Astrocyte (in vitro differentiated cells and primary cell): ENCODE measurements around the gene YPEL5. TPM values are rescaled to one million over a fixed set of nuclear protein-coding genes. Genes with fewer than 3 reads are reported as not detected.

Experiments
- DNase-seq: peaks from one replicate; pipeline ENCODE4 v3.0.0-alpha.2; 2010; ENCODE audit warnings: low read depth
- FAIRE-seq: peaks from 2 replicates; lab custom pipeline; 2011; peaks lifted over from hg19 to GRCh38; lab: Jason Lieb, UNC
- H2AFZ ChIP-seq: 2 replicates; pipeline ENCODE4 v1.6.0; 2012; ENCODE audit warnings: low read depth, low read length, inconsistent platforms
- H3K27ac ChIP-seq: 2 replicates; pipeline ENCODE4 v1.5.1; 2011; ENCODE audit warnings: low read depth, low read length, inconsistent platforms
- H3K27me3 ChIP-seq: 2 replicates; pipeline ENCODE4 v1.6.0; 2011; ENCODE audit warnings: low read length, inconsistent platforms; ENCODE audit not compliant: insufficient read depth
- H3K36me3 ChIP-seq: 2 replicates; pipeline ENCODE4 v1.5.1; 2011; ENCODE audit warnings: low read length, inconsistent platforms; ENCODE audit not compliant: insufficient read depth
- H3K4me1 ChIP-seq: 2 replicates; pipeline ENCODE4 v1.5.1; 2011; ENCODE audit warnings: low read length, inconsistent platforms; ENCODE audit not compliant: insufficient read depth
- H3K4me2 ChIP-seq: 2 replicates; pipeline ENCODE4 v1.6.0; 2012; ENCODE audit warnings: low read length, inconsistent platforms
- H3K4me3 ChIP-seq: 2 replicates; pipeline ENCODE4 v1.5.1; 2011; ENCODE audit warnings: low read depth, mild to moderate bottlenecking, low read length, inconsistent platforms; ENCODE audit not compliant: insufficient read depth
- H3K79me2 ChIP-seq: 2 replicates; pipeline ENCODE4 v1.6.0; 2012; ENCODE audit warnings: mild to moderate bottlenecking, low read length, inconsistent platforms; ENCODE audit not compliant: insufficient read depth
- H3K9ac ChIP-seq: 2 replicates; pipeline ENCODE4 v1.6.0; 2012; ENCODE audit warnings: mild to moderate bottlenecking, low read length, inconsistent platforms
- H3K9me3 ChIP-seq: 2 replicates; pipeline ENCODE4 v1.5.1; 2012; ENCODE audit warnings: low read depth, mild to moderate bottlenecking, low read length, inconsistent platforms; ENCODE audit not compliant: insufficient read depth
- H4K20me1 ChIP-seq: 2 replicates; pipeline ENCODE4 v1.6.0; 2012; ENCODE audit warnings: low read length, inconsistent platforms; ENCODE audit not compliant: insufficient read depth
- H3K27ac Mint-ChIP-seq: one replicate; pipeline ENCODE4 v1.8.0; 2021; ENCODE audit warnings: mild to moderate bottlenecking, mixed read lengths; ENCODE audit not compliant: unreplicated experiment
- H3K27me3 Mint-ChIP-seq: one replicate; pipeline ENCODE4 v1.8.0; 2021; ENCODE audit warnings: low read depth, mixed read lengths; ENCODE audit not compliant: unreplicated experiment
- H3K36me3 Mint-ChIP-seq: one replicate; pipeline ENCODE4 v1.8.0; 2021; ENCODE audit warnings: low read depth, mixed read lengths; ENCODE audit not compliant: unreplicated experiment
- H3K4me1 Mint-ChIP-seq: one replicate; pipeline ENCODE4 v1.8.0; 2021; ENCODE audit warnings: low read depth, mixed read lengths; ENCODE audit not compliant: unreplicated experiment
- H3K4me3 Mint-ChIP-seq: one replicate; pipeline ENCODE4 v1.8.0; 2021; ENCODE audit warnings: mild to moderate bottlenecking, moderate library complexity, mixed read lengths; ENCODE audit not compliant: unreplicated experiment
- H3K9me3 Mint-ChIP-seq: one replicate; pipeline ENCODE4 v1.8.0; 2021; ENCODE audit warnings: mild to moderate bottlenecking, mixed read lengths; ENCODE audit not compliant: unreplicated experiment
- EZH2 ChIP-seq: IDR thresholded peaks from 2 replicates; pipeline ENCODE4 v1.6.1; 2012; ENCODE audit warnings: mild to moderate bottlenecking, low read length, inconsistent platforms; ENCODE audit not compliant: insufficient read depth
- total RNA-seq: library from RNA; stranded (reverse); gene quantifications from 2 replicates; pipeline ENCODE4 v1.2.1, GENCODE V29; 2021
- TF ChIP-seq, protein P1 (sequence below): IDR thresholded peaks from 2 replicates; pipeline ENCODE4 v1.5.1; 2011; ENCODE audit warnings: low read depth, mild to moderate bottlenecking, inconsistent platforms, low read length, moderate library complexity; ENCODE audit not compliant: insufficient read depth

The YPEL5 gene
- total RNA-seq, 1 donor from 2014 or later, result 149 TPM

- FAIRE-seq, result peak; percentile 86
Observed at GRCh38 chr2:30178618-30179434, 32.0 kb downstream of the YPEL5 start.

GRCh38 chr2:30179536-30179935 lies 32.7 kb downstream of the YPEL5 start:
- no peak overlapping the region for H3K4me3 ChIP-seq
- H3K79me2 ChIP-seq, result no peaks in the 10 kb centered on the region
- H3K4me3 Mint-ChIP-seq, result no peak overlapping the region
- H3K9me3 ChIP-seq, result no peaks in the 10 kb centered on the region
- H3K4me1 Mint-ChIP-seq, result no peaks in the 10 kb centered on the region
- no peak overlapping the region for H2AFZ ChIP-seq
- FAIRE-seq (no peak), DNase-seq (no peak)
- H3K27ac Mint-ChIP-seq, result no peak overlapping the region
- no peak for TF ChIP-seq EZH2
- TF ChIP-seq, protein P1, sequence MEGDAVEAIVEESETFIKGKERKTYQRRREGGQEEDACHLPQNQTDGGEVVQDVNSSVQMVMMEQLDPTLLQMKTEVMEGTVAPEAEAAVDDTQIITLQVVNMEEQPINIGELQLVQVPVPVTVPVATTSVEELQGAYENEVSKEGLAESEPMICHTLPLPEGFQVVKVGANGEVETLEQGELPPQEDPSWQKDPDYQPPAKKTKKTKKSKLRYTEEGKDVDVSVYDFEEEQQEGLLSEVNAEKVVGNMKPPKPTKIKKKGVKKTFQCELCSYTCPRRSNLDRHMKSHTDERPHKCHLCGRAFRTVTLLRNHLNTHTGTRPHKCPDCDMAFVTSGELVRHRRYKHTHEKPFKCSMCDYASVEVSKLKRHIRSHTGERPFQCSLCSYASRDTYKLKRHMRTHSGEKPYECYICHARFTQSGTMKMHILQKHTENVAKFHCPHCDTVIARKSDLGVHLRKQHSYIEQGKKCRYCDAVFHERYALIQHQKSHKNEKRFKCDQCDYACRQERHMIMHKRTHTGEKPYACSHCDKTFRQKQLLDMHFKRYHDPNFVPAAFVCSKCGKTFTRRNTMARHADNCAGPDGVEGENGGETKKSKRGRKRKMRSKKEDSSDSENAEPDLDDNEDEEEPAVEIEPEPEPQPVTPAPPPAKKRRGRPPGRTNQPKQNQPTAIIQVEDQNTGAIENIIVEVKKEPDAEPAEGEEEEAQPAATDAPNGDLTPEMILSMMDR, result no peak
- peaks cover 2% of the 10 kb centered on the region for H3K9me3 Mint-ChIP-seq
- H3K4me1 ChIP-seq, result no peaks in the 10 kb centered on the region
- H4K20me1 ChIP-seq, result no peaks in the 10 kb centered on the region
- no peak overlapping the region for H3K27ac ChIP-seq
- peaks cover 4% of the 10 kb centered on the region for H3K27me3 Mint-ChIP-seq
- peaks cover 3% of the 10 kb centered on the region for H3K27me3 ChIP-seq
- H3K9ac ChIP-seq, result no peak overlapping the region
- peaks cover 3% of the 10 kb centered on the region for H3K36me3 Mint-ChIP-seq
- no peak overlapping the region for H3K4me2 ChIP-seq
- H3K36me3 ChIP-seq, result no peaks in the 10 kb centered on the region

More at GRCh38 chr2:30178618-30179434, 32.0 kb downstream of the YPEL5 start:
- H3K27me3 Mint-ChIP-seq, result peaks cover 4% of the 10 kb centered on the region
- H3K27ac Mint-ChIP-seq, result no peak overlapping the region
- no peak overlapping the region for H3K4me3 Mint-ChIP-seq
- no peak for DNase-seq
- H3K4me1 Mint-ChIP-seq, result no peaks in the 10 kb centered on the region
- Histone ChIP-seq H3K27me3 (peaks cover 3% of the 10 kb centered on the region), H3K27ac (no peak overlapping the region), H3K36me3 (no peaks in the 10 kb centered on the region), H3K9ac (no peak overlapping the region), H3K4me3 (no peak overlapping the region), H2AFZ (no peak overlapping the region), H3K79me2 (no peaks in the 10 kb centered on the region), H3K4me2 (no peak overlapping the region), H4K20me1 (no peaks in the 10 kb centered on the region), H3K4me1 (no peaks in the 10 kb centered on the region), H3K9me3 (no peaks in the 10 kb centered on the region)
- H3K36me3 Mint-ChIP-seq, result peaks cover 3% of the 10 kb centered on the region
- H3K9me3 Mint-ChIP-seq, result peaks cover 2% of the 10 kb centered on the region
- TF ChIP-seq, protein P1, result no peak
- no peak for TF ChIP-seq EZH2

- H2AFZ ChIP-seq, result no peak overlapping the region
- H3K27ac ChIP-seq, result no peak overlapping the region
- no peaks in the 10 kb centered on the region for H4K20me1 ChIP-seq
- DNase-seq (no peak), FAIRE-seq (no peak)
- no peaks in the 10 kb centered on the region for H3K79me2 ChIP-seq
- H3K27me3 Mint-ChIP-seq, result peaks cover 4% of the 10 kb centered on the region
- peaks cover 2% of the 10 kb centered on the region for H3K9me3 Mint-ChIP-seq
- no peak for TF ChIP-seq EZH2
- TF ChIP-seq, protein P1, result no peak
- H3K36me3 ChIP-seq, result no peaks in the 10 kb centered on the region
- H3K4me3 ChIP-seq, result no peak overlapping the region
- peaks cover 3% of the 10 kb centered on the region for H3K27me3 ChIP-seq
- peaks cover 3% of the 10 kb centered on the region for H3K36me3 Mint-ChIP-seq
- H3K9ac ChIP-seq, result no peak overlapping the region
- H3K4me2 ChIP-seq, result no peak overlapping the region
- H3K4me1 ChIP-seq, result no peaks in the 10 kb centered on the region
- H3K4me1 Mint-ChIP-seq, result no peaks in the 10 kb centered on the region
- H3K27ac Mint-ChIP-seq, result no peak overlapping the region
- no peak overlapping the region for H3K4me3 Mint-ChIP-seq
- no peaks in the 10 kb centered on the region for H3K9me3 ChIP-seq
Observed at GRCh38 chr2:30180226-30180625, 33.4 kb downstream of the YPEL5 start.
